Hindlimb muscle (tissue), 1 donor: ENCODE measurements around the gene SNRNP40. TPM values are rescaled to one million over a fixed set of nuclear protein-coding genes. Genes with fewer than 3 reads are reported as not detected.
"Not testable (repeated sequence)": the region's sequence is repeated elsewhere in the genome, so short reads cannot be mapped to it uniquely, and the experiment has no call there.

Experiments
- DNase-seq: peaks from one replicate; pipeline ENCODE4 v3.0.0-alpha.2; 2013
- polyA plus RNA-seq: library from polyadenylated mRNA; unstranded; fragments of 120-200 nt; gene quantifications from one replicate; pipeline ENCODE4 v1.2.1, GENCODE V29; 2013; ENCODE audit not compliant: insufficient read length

SNRNP40 gene
- polyA plus RNA-seq: 37.0 TPM

DNA sequence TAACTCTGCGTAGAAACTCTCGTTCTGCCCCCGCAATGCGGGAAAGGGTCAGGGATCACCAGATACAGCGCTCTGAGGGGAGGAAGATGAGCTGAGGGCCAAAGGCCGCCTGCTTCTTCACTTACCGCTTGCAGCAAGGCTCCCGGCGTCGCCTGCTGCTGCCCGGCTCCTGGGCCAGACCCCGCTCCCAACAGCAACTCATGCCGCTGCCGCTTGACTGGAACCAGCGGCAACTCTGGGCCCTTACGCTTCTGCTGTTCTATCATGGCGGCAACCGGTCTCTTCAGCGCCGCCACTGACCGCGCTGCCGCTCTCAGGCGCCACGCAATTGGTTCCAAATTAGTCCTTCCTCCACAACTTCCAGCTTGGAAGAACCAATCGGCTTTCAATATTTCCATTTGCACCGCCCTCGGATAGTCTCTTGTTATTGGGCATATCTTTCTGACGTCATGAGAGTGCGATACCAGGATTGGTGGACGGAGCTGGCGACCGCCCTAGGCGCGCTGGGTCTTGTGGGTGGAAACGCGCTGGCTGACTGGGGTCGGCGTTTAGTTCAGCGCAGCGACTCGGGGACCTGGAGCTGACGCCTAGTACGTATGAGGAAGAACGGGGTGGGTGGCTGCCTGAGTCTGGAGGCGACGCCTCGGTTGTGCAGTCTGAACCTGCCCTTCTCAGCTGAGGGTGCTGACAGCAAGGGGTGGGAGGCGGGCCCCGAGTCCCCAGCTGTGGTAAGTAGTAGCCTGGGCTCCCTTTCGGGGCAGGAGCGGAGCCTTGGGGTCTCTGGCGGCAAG is at the start of gene SNRNP40, which contains the start of gene ZCCHC17:
Gene SNRNP40, minus strand, starts transcription at position 303 of the 791 bp plus-strand sequence. Its CDS starts 37 bp downstream, at position 266.
Gene ZCCHC17, plus strand, starts transcription at position 547 of the 791 bp plus-strand sequence. CDS start 13,067 bp downstream, outside the sequence.
- peak; percentile 99 for DNase-seq

DNA sequence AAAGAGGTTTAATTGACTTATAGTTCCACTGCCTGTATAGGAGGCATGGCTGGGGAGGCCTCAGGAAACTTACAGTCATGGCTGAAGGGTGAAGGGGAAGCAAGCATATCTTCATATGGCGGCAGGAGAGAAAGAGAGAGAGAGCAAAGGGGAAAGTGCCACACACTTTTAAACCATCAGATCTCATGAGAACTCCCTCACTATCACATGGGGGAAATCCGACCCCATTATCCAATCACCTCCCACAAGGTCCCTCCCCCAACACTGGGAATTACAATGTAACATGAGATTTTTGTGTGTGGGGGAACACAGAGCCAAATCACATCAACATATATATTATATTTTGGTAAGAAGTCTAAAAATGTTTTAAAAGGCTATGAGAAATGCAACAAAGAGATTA is 49.0 kb upstream of the SNRNP40 start:
- DNase-seq: no peak

DNA sequence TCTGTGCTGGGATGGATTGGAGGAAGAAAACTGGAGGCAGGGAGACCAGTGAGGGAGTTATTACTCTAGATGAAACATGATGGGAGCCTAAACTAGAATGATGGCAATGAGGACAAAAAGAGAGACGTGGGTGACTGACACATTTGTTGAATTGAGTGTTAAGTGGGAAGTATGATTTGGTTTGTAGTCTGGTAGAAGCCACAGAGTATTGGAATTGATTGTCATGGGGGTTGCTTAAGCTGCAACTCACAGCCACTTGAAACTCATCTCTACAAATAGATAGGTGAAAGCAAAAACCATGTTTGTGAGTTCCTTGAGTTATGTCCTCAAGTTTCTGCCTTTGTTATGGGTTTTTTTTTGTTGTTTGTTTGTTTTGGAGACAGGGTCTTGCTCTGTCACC is 47.9 kb upstream of the SNRNP40 start:
- DNase-seq: no peak

DNA sequence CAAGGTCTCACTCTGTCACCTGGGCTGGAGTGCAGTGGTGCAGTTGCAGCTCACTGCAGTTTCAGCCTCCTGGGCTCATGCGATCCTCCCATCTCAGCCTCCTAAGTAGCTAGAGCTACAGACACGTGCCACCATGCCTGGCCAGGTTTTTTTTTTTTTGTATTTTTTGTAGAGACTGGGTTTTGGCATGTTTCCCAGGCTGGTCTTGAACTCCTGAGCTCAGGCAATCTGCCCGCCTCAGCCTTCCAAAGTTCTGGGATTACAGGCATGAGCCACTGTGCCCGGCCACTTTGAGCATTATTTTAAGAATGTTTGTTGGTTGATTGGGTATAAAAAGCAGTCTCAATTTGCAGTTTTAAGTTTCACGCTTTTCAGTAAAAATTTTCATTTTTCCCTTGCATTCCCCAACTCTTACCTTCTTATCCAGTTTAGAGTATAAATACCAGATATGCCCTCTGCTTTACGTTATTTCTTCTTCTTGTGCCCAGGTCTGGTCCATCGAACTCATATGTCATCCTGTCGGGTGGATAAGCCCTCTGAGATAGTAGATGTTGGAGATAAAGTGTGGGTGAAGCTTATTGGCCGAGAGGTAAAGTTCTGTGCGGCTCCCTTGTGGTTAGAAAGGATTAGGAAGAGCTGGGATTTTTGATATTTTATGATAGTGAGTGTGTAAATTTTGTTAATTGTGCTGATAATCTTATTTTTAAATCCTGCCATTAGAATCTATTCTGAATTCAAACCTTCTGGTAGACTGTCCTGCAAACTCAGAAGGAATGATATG is 40.3 kb upstream of the SNRNP40 start:
- no peak for DNase-seq

DNA sequence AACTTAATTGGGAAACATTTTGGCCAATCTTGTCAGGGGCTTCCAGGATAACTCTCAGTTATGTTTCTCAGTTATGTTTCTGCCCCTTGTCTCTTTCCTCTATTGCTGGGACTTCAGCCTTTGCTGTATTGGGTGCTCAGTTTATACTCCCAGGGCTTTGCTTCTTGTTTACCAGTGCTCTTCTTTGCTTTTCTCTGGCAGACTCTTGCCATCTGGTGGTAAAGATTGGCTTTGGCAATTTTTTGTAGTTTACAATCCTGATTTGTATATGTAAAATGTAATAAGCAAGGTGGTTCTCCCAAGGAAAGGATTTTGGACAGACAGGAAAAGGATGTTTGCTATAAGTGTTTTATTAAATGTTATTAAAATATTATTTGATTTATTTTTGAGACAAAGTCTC is 38.4 kb upstream of the SNRNP40 start:
- DNase-seq: peak; percentile 4

DNA sequence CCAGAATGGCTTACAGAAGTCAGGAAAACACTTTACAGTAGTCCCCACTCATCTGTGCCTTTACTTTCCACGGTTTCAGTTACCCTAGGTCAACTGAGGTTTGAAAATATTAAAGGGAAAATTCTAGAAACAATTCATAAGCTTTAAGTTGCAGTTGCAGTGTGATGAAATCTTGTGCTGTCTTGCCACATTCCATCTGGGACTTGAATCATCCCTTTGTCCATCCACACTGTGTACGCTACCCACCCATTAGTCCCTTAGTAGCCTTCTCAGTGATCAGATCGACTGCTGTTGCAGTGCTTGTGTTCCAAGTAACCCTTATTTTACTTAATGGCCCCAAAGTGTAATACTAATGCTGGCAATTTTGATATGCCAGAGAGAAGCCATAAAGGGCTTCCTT is 30.8 kb upstream of the SNRNP40 start:
- no peak for DNase-seq

DNA sequence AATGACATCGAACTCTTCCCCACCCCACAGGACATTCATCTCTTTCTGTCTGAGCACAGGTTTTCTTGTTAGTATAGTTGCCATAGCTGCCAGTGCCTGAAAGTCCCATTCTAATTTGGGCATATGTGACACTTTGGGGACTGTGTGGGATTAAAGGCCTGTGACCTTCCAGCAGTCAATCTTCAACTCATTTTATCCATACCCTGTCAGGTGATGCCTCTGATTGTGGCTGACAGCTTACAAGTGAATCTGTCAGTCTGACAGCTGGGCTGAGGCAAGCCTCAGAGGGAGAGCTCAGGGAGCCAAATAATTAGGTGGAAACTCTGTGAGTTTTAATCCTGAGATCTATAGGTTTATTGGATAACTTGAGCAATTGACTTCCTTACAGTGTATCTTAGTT is 29.9 kb upstream of the SNRNP40 start:
- no peak for DNase-seq

DNA sequence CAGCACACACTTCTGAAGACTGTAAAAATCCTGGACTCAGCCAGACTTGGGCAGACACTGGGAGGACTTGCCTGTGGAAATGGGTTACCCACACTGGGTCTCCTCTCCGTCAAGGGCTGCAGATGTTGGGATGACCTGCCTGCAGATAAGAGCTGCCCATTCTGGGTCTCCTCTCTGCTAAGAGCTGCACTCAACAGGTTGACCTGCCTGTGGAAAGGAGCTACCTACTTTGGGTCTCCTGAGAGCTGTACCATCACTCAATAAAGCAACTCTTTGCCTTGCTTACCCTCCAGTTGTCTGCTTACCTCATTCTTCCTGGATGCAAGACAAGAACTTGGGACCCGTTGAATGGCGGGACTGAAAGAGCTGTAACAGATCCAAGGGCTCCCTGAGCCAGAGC is 28.4 kb upstream of the SNRNP40 start:
- no peak for DNase-seq

DNA sequence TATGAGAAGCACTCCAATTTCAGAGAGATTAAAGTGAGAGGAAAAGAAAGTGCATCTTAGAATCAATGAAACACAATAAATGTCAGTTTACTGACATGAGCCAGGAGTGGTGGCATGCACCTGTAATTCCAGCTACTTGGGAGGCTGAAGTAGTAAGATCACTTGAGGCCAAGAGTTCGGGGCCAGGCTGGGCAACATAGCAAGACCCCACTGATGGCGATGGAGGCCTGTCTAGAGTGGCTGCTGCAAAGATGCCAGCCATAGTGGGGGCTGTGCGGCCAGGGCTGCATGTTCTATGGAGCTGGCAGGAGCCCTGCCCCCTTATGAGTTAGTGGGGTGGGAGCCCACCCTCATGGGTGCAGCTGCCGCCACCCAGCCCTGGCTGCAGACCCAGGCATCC is 27.5 kb upstream of the SNRNP40 start:
- DNase-seq: no peak

DNA sequence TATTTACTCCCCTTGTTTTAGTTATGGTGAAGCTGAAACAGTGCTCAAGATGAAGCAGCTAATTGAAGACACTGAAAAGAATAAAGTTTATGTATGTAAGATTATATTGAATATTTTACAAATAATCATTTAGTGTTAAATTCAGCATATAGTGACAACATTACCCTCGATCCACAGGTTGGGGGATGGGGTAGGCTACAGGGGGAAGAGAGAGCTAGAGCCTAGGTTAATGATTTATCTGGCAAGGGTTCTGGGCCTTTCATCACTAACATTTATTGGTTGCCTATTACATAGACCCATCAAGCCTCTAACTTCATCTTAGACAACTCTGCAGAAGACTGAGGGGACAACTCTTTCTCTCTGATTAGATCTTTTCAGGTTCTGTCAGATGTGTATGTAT is 21.6 kb upstream of the SNRNP40 start:
- no peak for DNase-seq

DNA sequence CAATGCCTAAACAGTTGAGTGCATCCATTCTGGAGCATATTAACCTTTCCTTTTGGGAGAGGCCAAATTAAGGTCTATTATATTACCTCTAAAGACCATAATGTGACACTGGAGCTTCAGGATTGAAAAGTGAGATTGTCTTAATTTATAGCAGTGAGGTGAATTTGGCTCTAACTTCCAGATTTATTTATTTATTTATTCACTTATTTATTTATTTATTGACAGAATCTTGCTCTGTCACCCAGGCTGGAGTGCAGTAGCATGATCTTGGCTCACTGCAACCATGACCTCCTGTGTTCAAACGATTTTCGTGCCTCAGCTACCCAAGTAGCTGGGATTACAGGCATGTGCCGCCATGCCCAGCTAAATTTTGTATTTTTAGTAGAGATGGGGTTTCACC is 19.3 kb upstream of the SNRNP40 start:
- no peak for DNase-seq

DNA sequence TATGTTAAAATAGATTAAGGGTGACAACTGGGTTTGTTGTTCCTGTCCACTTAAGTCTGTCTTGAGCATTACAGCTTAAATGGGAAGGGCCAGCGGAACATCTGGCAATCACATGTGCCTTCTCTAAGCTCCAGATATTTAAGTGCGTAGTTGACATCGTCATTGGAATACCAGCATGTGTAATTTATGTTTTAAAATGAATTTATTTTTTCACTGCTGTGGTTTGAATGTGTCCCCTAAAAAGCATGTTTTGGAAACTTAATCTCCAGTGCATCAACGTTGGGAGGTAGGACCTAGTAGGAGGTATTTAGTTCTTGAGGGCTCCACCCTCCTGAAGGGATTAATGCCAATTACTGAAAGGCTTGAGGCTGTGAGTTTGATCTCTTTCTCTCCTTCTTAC is 13.6 kb upstream of the SNRNP40 start:
- DNase-seq: no peak

DNA sequence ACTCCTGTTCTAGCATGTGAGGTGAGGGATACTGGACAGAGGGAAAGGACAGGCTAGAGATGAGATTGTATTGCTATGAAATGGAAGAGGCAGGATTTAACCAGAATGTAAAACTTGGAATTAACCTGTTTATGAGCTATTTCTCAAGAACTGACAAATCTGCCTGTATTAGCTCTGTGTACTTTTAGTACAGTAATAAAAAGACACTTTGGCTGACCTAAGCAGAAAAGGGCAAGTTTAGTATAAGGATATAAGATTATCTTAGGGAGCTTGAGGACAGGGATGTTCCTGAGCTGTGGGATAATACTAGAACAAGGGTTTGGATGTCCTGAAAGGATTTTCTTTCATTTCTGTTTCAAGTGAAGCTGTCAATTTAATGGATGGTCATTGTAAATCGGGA is 11.4 kb upstream of the SNRNP40 start:
- no peak for DNase-seq

DNA sequence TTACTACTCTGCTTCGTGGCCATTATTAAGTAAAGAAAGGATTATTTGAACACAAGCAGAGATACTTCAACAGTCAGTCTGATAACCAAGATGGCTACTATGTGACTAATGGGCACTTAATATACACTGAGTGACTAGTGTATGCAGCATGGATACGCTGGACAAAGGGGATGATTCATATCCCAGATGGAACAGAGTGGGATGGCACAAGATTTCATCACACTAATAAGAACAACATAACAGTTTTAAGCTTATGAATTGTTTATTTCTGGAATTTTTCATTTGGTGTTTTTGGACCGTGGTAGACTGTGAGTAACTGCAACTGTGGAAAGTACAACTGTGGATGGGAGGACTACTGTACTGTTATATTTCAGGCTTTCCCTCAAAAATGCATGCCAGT is 9.7 kb upstream of the SNRNP40 start:
- DNase-seq: no peak

DNA sequence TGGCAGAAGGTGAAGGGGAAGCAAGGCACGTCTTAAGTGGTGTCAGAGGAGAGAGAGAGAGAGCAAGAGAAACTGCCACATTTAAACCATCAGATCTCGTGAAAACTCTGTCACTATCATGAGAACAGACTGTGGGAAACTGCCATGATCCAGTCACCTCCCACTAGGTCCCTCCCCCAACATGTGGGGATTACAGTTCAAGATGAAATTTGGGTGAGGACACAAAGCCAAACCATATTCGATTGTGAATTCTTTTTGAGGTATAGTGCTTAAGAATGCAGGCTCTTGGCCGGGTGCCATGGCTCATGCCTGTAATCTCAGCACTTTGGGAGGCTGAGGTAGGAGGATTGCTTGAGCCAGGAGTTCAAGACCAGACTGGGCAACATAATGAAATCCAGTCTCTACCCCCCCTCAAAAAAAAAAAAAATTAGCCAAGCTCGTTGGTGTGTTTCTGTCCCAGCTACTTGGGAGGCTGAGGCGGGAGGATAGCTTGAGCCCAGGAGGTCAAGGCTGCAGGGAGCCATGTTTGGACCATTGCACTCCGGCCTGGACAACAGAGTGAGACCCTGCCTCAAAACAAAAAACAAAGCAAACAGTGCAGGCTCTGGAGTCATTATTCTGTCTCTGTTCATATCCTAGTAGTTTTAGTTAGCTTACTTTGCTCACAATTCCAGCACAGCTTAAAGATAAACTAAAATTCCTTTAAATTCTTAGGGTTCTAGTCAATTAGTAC is 6.3 kb upstream of the SNRNP40 start:
- no peak for DNase-seq

DNA sequence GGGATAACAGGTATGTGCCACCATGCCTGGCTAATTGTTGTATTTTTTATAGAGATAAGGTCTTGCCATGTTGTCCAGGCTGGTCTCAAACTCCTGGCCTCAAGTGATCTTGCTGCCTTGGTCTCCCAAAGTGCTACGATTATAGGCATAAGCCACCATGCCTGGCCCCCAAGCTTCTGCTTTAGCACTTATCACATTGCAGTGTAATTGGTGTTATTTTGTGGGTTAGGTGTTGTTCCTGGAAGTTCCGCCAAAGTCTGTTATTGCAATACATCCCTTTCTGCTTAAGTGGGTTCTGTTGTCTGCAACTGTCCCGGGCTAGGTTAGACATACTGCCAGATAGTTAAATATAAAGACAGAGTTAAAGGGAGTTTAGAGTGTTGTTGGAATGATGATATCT is 3.6 kb upstream of the SNRNP40 start:
- no peak for DNase-seq

DNA sequence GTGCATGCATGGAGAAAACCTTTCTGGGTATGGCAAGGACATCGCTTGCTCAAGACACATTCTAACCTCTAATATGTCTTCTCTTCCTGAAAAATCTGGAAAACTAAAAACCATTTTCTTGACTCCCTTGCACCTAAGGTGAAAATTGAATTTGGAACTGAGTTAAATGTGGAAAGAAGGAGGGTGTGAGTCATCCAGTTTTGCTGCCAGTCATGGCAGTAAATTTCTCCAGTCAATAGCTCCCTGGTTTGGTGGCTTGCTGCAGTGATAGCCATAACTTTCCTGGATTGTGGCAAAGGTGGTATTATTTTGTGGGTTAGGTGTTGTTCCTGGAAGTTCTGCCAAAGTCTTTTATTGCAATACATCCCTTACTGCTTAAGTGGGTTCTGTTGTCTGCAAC is 2.8 kb upstream of the SNRNP40 start:
- DNase-seq: no peak

DNA sequence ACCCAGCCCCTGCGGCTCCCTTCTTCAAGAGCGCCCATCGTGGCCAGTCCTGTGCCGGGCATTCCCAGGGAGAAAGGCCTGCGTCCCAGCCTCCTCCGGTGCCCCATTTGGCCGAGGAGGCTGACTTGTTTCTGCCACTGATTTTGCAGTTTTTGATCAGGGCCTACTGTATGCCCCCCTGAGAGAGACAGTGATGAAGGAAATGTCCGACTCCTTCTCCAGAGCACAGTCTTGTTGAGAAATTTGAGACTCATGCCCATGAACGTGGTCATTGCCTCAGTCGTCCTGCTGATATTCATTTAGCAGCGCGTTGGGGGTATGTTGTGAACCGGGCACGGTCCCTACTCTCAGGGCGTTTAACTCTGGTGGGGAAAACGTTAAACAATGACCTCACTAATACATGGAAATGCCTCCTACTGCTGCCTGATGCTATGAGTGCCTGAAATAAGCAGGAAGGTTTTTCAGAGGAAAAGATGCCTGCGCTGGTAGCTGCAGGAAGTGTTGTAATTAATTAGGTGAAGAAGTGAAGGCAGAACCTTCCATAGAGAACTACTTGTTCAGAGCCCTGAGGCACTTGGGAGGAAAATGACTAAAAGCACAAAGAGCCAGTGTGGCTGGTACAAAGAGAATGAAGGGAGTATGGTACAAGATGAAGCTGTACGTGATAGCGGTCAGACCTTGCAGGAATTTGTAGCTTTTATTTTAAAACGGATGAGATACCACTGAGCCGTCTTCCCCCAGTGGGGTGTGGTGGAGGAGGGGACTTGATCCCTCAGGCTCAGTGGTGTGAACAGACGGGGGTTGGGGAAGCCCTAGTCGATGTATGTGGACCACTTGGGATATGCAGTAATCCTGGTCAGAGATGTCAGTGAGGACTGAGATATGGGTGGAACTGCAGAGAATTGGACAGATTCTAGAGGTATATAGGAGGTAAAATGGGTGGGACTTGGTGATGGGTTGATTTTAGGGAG is 974 bp upstream of the SNRNP40 start:
- DNase-seq: no peak

DNA sequence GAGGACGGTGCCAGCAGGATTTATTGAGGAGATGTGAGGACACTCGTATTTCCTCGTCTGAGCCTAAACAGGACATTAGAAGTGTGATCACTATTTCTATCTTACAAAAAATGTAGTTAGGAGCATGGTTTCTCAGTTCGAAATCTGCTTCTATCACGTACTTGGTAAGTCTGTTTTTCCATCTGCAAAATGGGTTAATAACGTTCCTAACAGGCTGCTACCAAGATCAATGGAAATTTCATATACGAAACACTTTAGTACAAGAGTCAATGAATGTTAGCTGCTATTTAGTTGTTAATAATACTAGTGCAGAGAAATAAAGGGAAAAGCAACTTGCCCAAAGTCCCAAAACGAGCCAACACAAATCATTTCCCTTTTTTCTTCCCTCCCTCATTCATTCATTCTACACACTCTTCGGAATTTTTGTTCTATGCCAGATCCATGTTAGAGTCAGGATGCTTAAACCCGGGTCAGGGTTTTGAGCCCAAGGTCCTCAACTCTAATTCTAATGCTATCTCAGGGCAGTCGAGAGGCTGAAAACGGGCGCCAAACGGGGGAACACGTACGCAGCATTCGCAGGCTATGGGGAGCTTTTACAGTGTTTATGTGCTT is 608 bp downstream of the SNRNP40 start:
- no peak for DNase-seq

DNA sequence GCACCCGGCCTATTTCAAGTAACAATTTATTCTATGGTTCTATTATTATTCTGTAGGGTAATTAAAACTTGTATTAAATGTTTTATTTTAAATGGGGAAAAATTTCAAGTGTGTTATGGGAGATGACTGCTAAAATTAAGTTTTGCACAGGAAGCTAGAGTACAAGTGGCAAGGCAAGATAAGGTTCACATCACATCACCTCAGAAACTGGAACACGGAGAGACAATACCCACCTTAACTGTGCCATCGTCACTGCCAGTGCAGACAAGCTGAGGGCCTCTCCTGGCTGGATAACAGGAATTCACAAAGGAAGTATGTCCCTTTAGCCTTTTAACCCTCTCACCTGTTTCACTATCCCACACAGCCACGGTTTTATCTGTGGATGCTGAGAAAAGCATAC is 7.6 kb downstream of the SNRNP40 start:
- DNase-seq: no peak

DNA sequence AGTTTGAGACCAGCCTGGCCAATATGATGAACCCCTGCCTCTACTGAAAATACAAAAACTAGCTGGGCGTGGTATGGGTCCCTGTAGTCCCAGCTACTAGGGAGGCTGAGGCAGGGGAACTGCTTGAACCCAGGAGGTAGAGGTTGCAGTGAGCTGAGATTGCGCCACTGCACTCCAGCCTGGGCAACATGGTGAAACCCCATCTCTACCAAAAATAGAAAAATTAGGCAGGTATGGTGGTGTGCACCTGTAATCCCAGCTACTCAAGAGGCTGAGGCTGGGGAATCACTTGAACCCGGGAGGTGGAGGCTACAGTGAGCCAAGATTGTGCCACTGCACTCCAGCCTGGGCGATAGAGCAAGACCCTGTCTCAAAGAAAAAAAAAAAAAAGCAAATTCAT is 8.8 kb downstream of the SNRNP40 start:
- not testable (repeated sequence) for DNase-seq
